Measurements from ENCODE around the gene TES. TPM values are rescaled to one million over a fixed set of nuclear protein-coding genes. Genes with fewer than 3 reads are reported as not detected.
A peak's percentile ranks its signal among the peaks of the same experiment; 100 is the strongest.

Gene TES
- total RNA-seq, 1 donor from 2014 or later, result 63.4 TPM

DNA sequence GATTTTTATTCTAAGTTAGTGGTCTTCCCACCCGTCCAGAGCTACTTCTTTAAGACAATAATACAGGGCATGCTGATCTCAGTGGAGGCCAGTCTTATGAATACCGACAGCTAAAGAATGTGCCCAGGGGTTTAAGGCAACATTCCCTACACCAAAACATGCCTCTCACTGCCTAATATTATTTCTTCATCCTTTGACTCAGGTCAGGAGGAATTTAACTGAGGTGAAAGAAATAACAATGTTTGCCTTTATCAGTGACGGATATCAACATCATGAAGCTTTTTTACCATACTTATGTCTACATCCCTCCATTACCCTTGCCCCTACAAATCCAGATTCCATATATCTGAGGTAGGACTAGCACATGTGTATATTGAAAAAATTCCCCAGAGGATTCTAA is 33.3 kb upstream of the TES start:
- no peaks in the 10 kb centered on the region for H3K4me1 Mint-ChIP-seq (ENCODE audit: unreplicated experiment)
- DNase-seq (ENCODE audit: low spot score), result no peak
- H3K27me3 Mint-ChIP-seq (ENCODE audit: unreplicated experiment), result no peaks in the 10 kb centered on the region
- H3K36me3 Mint-ChIP-seq (ENCODE audit: low read depth, unreplicated experiment), result no peaks in the 10 kb centered on the region
- H3K27ac Mint-ChIP-seq (ENCODE audit: unreplicated experiment), result no peak overlapping the region
- no peaks in the 10 kb centered on the region for H3K9me3 Mint-ChIP-seq (ENCODE audit: unreplicated experiment)
- H3K4me3 Mint-ChIP-seq (ENCODE audit: unreplicated experiment), result no peak overlapping the region
- TF ChIP-seq, protein P1, sequence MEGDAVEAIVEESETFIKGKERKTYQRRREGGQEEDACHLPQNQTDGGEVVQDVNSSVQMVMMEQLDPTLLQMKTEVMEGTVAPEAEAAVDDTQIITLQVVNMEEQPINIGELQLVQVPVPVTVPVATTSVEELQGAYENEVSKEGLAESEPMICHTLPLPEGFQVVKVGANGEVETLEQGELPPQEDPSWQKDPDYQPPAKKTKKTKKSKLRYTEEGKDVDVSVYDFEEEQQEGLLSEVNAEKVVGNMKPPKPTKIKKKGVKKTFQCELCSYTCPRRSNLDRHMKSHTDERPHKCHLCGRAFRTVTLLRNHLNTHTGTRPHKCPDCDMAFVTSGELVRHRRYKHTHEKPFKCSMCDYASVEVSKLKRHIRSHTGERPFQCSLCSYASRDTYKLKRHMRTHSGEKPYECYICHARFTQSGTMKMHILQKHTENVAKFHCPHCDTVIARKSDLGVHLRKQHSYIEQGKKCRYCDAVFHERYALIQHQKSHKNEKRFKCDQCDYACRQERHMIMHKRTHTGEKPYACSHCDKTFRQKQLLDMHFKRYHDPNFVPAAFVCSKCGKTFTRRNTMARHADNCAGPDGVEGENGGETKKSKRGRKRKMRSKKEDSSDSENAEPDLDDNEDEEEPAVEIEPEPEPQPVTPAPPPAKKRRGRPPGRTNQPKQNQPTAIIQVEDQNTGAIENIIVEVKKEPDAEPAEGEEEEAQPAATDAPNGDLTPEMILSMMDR (IDR thresholded peaks at IDR 0.05; ENCODE audit: unreplicated experiment), result no peak

DNA sequence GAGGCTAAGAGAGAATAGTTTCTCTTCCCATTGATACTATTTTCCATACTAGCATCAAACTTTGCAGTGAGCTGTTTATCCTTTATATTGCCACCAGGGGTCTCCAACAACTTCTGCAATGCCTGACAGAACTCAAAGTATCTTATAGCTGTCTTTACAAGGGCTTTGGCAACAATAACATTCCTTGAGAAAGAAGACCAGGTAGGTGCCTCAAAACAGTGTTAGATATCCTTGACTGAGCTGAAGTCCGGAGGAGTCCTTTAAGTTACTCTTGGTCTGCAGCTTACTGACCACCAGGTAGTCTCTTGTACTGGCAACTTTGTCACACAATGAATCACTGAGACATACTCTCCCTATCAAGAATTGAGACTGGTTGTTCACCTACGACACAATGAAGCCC is 30.0 kb upstream of the TES start:
- Mint-ChIP-seq H3K27ac (ENCODE audit: unreplicated experiment) (no peak overlapping the region), H3K27me3 (ENCODE audit: unreplicated experiment) (no peaks in the 10 kb centered on the region), H3K36me3 (ENCODE audit: low read depth, unreplicated experiment) (no peaks in the 10 kb centered on the region), H3K4me1 (ENCODE audit: unreplicated experiment) (no peaks in the 10 kb centered on the region), H3K4me3 (ENCODE audit: unreplicated experiment) (no peak overlapping the region), H3K9me3 (ENCODE audit: unreplicated experiment) (no peaks in the 10 kb centered on the region)
- TF ChIP-seq, protein P1 (IDR thresholded peaks at IDR 0.05; ENCODE audit: unreplicated experiment), result peak; percentile 81
- peak; percentile 20 for DNase-seq (ENCODE audit: low spot score)

DNA sequence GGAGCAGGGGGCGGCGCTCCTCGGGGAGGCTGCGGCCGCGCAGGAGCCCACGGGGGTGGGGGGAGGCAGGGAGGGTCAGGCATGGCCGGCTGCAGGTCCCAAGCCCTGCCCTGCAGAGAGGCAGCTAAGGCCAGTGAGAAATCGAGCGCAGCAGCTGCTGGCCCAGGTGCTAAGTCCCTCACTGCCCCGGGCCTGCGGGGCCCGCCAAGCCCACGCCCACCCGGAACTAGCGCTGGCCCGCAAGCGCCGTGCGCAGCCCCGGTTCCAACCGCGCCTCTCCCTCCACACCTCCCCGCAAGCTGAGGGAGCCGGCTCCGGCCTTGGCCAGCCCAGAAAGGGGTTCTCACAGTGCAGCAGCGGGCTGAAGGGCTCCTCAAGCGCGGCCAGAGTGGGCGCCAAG is 28.3 kb upstream of the TES start:
- DNase-seq (ENCODE audit: low spot score), result no peak
- H3K4me1 Mint-ChIP-seq (ENCODE audit: unreplicated experiment), result no peaks in the 10 kb centered on the region
- H3K27ac Mint-ChIP-seq (ENCODE audit: unreplicated experiment), result no peak overlapping the region
- H3K4me3 Mint-ChIP-seq (ENCODE audit: unreplicated experiment), result no peak overlapping the region
- H3K36me3 Mint-ChIP-seq (ENCODE audit: low read depth, unreplicated experiment), result no peaks in the 10 kb centered on the region
- H3K27me3 Mint-ChIP-seq (ENCODE audit: unreplicated experiment), result no peaks in the 10 kb centered on the region
- TF ChIP-seq, protein P1 (IDR thresholded peaks at IDR 0.05; ENCODE audit: unreplicated experiment), result no peak
- H3K9me3 Mint-ChIP-seq (ENCODE audit: unreplicated experiment), result no peaks in the 10 kb centered on the region

DNA sequence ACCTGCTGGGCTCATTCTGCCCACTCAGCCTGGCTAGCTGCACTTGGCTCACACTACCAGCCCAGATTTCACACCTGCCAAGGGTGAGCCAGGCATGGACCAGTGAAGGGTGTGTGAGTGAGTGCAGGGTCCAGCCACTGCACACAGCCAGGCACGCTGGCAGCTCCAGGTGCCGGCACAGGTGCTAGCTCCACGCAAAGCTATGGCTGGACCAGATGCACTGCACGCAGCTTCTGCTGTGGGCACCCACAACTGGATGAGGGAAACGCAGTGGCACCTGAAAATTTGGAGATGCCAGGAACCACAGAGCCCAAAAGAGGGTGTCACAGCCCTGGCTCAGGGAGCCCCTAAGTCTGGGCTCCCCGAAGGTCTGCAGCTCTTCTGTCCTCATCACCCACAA is 24.9 kb upstream of the TES start:
- no peaks in the 10 kb centered on the region for H3K36me3 Mint-ChIP-seq (ENCODE audit: low read depth, unreplicated experiment)
- H3K9me3 Mint-ChIP-seq (ENCODE audit: unreplicated experiment), result no peaks in the 10 kb centered on the region
- H3K4me3 Mint-ChIP-seq (ENCODE audit: unreplicated experiment), result no peak overlapping the region
- TF ChIP-seq, protein P1 (IDR thresholded peaks at IDR 0.05; ENCODE audit: unreplicated experiment), result no peak
- H3K27ac Mint-ChIP-seq (ENCODE audit: unreplicated experiment), result no peak overlapping the region
- H3K27me3 Mint-ChIP-seq (ENCODE audit: unreplicated experiment), result no peaks in the 10 kb centered on the region
- no peak for DNase-seq (ENCODE audit: low spot score)
- no peaks in the 10 kb centered on the region for H3K4me1 Mint-ChIP-seq (ENCODE audit: unreplicated experiment)

DNA sequence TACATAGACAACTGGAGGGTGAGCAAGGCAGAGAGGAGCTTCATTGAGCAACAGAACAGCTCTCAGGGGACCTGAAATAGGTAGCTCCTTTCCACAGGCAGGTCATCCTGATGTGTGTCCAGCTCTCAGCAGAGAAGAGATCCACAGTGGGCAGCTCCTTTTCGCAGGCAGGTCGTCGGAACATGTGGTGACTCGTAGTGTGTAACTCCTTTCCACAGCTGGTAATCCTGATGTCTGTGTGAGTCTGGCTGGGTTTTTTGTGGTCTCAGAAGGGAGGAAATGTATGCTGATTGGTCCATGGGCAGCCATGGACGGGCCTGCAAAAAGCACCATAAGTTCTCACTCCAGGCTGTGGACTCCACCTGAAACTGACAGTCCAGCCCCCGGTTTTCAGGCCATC is 24.4 kb upstream of the TES start:
- Mint-ChIP-seq H3K9me3 (ENCODE audit: unreplicated experiment) (no peaks in the 10 kb centered on the region), H3K27me3 (ENCODE audit: unreplicated experiment) (no peaks in the 10 kb centered on the region), H3K4me1 (ENCODE audit: unreplicated experiment) (no peaks in the 10 kb centered on the region), H3K4me3 (ENCODE audit: unreplicated experiment) (no peak overlapping the region), H3K27ac (ENCODE audit: unreplicated experiment) (no peak overlapping the region), H3K36me3 (ENCODE audit: low read depth, unreplicated experiment) (no peaks in the 10 kb centered on the region)
- TF ChIP-seq, protein P1 (IDR thresholded peaks at IDR 0.05; ENCODE audit: unreplicated experiment), result no peak
- no peak for DNase-seq (ENCODE audit: low spot score)

All from endothelial cell (in vitro differentiated cells).